K562 (cell line): ENCODE data around the gene SUSD5. TPM values are rescaled to one million over a fixed set of nuclear protein-coding genes. Genes with fewer than 3 reads are reported as not detected.

Source experiments
- ATAC-seq: fragments of 200-7000 bp; cut with Tn5 transposase; 3 replicates; pipeline ENCODE4 v1.9.1; 2020; ENCODE audit warnings: moderate library complexity
- BruUV-seq: library from RNA; stranded (reverse); fragments of 400-500 nt; replicated peaks from 2 replicates; lab custom pipeline; 2021; lab: Mats Ljungman, UMichigan
- CTCF ChIA-PET: fragments of 300-600 bp; formaldehyde crosslinking; extraction: SDS; loops from one replicate; lab custom pipeline; 2021; ENCODE audit warnings: low intra/inter-chr PET ratio; lab: Yijun Ruan, JAX
- POLR2A ChIA-PET: fragments of 300-600, 350-650 bp; sonication (Branson Sonifier 250); formaldehyde crosslinking; extraction: SDS; loops from one replicate; lab custom pipeline; 2021; ENCODE audit warnings: antibody characterized with exemption, inconsistent platforms; lab: Yijun Ruan, JAX
- DNase-seq, 4 experiments: peaks; one replicate each; pipeline versions ENCODE4 v3.0.0 to v3.0.0-alpha.2; 2011 to 2018; ENCODE audit warnings: low spot score in 3 of 4, mixed read lengths in 3 of 4; ENCODE audit errors: extremely low read depth in 1 of 4
- FAIRE-seq: peaks from 2 replicates; lab custom pipeline; 2011; peaks lifted over from hg19 to GRCh38; lab: Jason Lieb, UNC
- H2AFZ ChIP-seq: 2 replicates; pipeline ENCODE4 v1.6.0; 2011; ENCODE audit warnings: low read depth, low read length, control low read depth, inconsistent platforms
- H3K27ac ChIP-seq: fragments of 200-600 bp; 3 replicates; pipeline ENCODE4 v1.8.0; 2011; ENCODE audit warnings: low read depth, mild to moderate bottlenecking, control low read depth, inconsistent platforms, low read length, moderate library complexity, mixed read lengths; ENCODE audit errors: extremely low read depth
- H3K27me3 ChIP-seq, 2 experiments: fragments of 300-600 bp in 1 of 2; 2 replicates in 1 of 2; 3 replicates in 1 of 2; pipeline versions ENCODE4 v1.6.0 to v1.8.0; 2011; ENCODE audit warnings: inconsistent platforms in 2 of 2, low read length in 2 of 2, mild to moderate bottlenecking in 1 of 2, mixed read lengths in 1 of 2, moderate library complexity in 1 of 2; ENCODE audit not compliant: control insufficient read depth in 2 of 2, insufficient read depth in 2 of 2
- H3K36me3 ChIP-seq: fragments of 300-600 bp; 3 replicates; pipeline ENCODE4 v1.8.0; 2011; ENCODE audit warnings: mild to moderate bottlenecking, low read length, inconsistent platforms; ENCODE audit not compliant: control insufficient read depth, insufficient read depth
- H3K4me1 ChIP-seq, 2 experiments: fragments of 200-600 bp in 1 of 2; replicated peaks in 1 of 2; 2 replicates in 1 of 2; 3 replicates in 1 of 2; pipeline versions ENCODE4 v1.5.1 to v1.8.0; 2011; ENCODE audit warnings: inconsistent platforms in 2 of 2, low read length in 2 of 2, mild to moderate bottlenecking in 1 of 2, mixed read lengths in 1 of 2, moderate library complexity in 1 of 2; ENCODE audit not compliant: control insufficient read depth in 2 of 2, insufficient read depth in 2 of 2
- H3K4me2 ChIP-seq: 2 replicates; pipeline ENCODE4 v1.6.1; 2011; ENCODE audit warnings: low read length, control low read depth, inconsistent platforms, mixed read lengths; ENCODE audit not compliant: insufficient read depth
- H3K4me3 ChIP-seq: fragments of 200-600 bp; sonication (generic), shearing (Covaris generic); 2 replicates; pipeline ENCODE4 v1.5.1; 2016; ENCODE audit warnings: control low read depth, inconsistent platforms
- H3K79me2 ChIP-seq: fragments of 200-600 bp; 3 replicates; pipeline ENCODE4 v1.8.0; 2011; ENCODE audit warnings: low read length, inconsistent platforms; ENCODE audit not compliant: control insufficient read depth, insufficient read depth
- H3K9ac ChIP-seq, 2 experiments: 2 replicates each; pipeline versions ENCODE4 v1.6.0 to v1.6.1; 2011; ENCODE audit warnings: low read depth in 2 of 2, low read length in 2 of 2, control low read depth in 1 of 2, inconsistent platforms in 1 of 2, mild to moderate bottlenecking in 1 of 2, mixed read lengths in 1 of 2; ENCODE audit not compliant: insufficient read depth in 1 of 2
- H3K9me1 ChIP-seq: one replicate; pipeline ENCODE4 v1.6.0; 2011; ENCODE audit warnings: inconsistent platforms, mild to moderate bottlenecking, low read length, moderate library complexity; ENCODE audit not compliant: control insufficient read depth, insufficient read depth
- H3K9me3 ChIP-seq: replicated peaks from 2 replicates; pipeline ENCODE4 v1.5.1; 2011; ENCODE audit warnings: low read depth, low read length, inconsistent platforms; ENCODE audit not compliant: control insufficient read depth, insufficient read depth
- H4K20me1 ChIP-seq: replicated peaks from 2 replicates; pipeline ENCODE4 v1.6.1; 2011; ENCODE audit warnings: low read length, inconsistent platforms, mixed read lengths; ENCODE audit not compliant: control insufficient read depth, insufficient read depth
- VEZF1 ChIP-seq: fragments of 200-800 bp; sonication (Bioruptor generic); IDR thresholded peaks from 2 replicates; pipeline ENCODE4 v1.6.1; 2017; ENCODE audit warnings: missing genetic modification characterization, missing compliant biosample characterization
- ZNF511 ChIP-seq: sonication (generic); formaldehyde crosslinking; IDR thresholded peaks from 2 replicates; pipeline ENCODE4 v1.8.0; 2022; ENCODE audit warnings: mild to moderate bottlenecking, missing genetic modification reagents
- WGBS: fragments of 100-300 bp; shearing (Covaris generic); methylation state at CpG from one replicate; pipeline ENCODE4 v1.1.6; 2016; ENCODE audit warnings: low coverage, mixed read lengths; ENCODE audit not compliant: insufficient coverage; ENCODE audit errors: missing lambda C conversion rate; 5-methylcytosine and 5-hydroxymethylcytosine counted together
- in situ Hi-C: fragments of 300-500 bp; cut with MboI; formaldehyde crosslinking; loops from 4 replicates; pipeline ENCODE4 v1.15.0; 2018; ENCODE audit warnings: inconsistent platforms, mixed read lengths
- intact Hi-C: fragments of 100-400 bp; cut with micrococcal nuclease; formaldehyde crosslinking; loops from 2 replicates; pipeline ENCODE4 v1.14.2; 2022
- polyA plus RNA-seq, 8 experiments: library from polyadenylated mRNA; depleted of rRNA in 4 of 8; stranded (reverse) in 5 of 8; unstranded in 3 of 8; fragments of >200 nt; fragmentation: Nextera tagmentation in 2 of 8; fragmentation: Illumina TruSeq in 1 of 8; extraction: Ambion mirVana in 2 of 8; extraction: Trizol in 1 of 8; gene quantifications; 2 replicates each; pipeline versions ENCODE4 v1.2.1 to v1.2.3, GENCODE V29; 2011 to 2014; ENCODE audit warnings: inconsistent platforms in 1 of 8, missing spikeins in 1 of 8
- total RNA-seq, 7 experiments: library from RNA; depleted of rRNA in 6 of 7; stranded (reverse); fragments of >200 nt in 6 of 7; fragmentation: Illumina TruSeq in 2 of 7; extraction: Trizol in 2 of 7; gene quantifications; 2 replicates each; pipeline versions ENCODE4 v1.2.1 to v1.2.3, GENCODE V29; 2011 to 2021; ENCODE audit warnings: low replicate concordance in 1 of 7
- TF ChIP-seq, protein P1 (sequence below): fragments of 450-650 bp; IDR thresholded peaks from 2 replicates; pipeline ENCODE4 v1.6.1; 2018; ENCODE audit not compliant: partially characterized antibody

SUSD5 gene
- total and polyA plus RNA-seq, 9 of the 15 experiments (the other 6 are each of a cell fraction or from before 2014, with no cell fraction given) = not detected

GRCh38 chr3:33149342-33149741 lies 69.3 kb downstream of the SUSD5 start:
- Histone ChIP-seq H3K27ac (no peak overlapping the region), H3K9me1 (no peaks in the 10 kb centered on the region), H3K79me2 (no peaks in the 10 kb centered on the region), H2AFZ (no peak overlapping the region), H3K4me2 (no peak overlapping the region), H3K9ac (no peak overlapping the region), H4K20me1 (no peaks in the 10 kb centered on the region), H3K4me1 (no peaks in the 10 kb centered on the region; a peak in 1 of 5 replicates), H3K4me3 (no peak overlapping the region), H3K9me3 (no peaks in the 10 kb centered on the region), H3K36me3 (no peaks in the 10 kb centered on the region), H3K27me3 (peaks cover 16 to 23% of the 10 kb centered on the region in 2 experiments)
- peak; percentile 80 for TF ChIP-seq VEZF1 (CRISPR knock-in tag)
- TF ChIP-seq ZNF511 (CRISPR knock-in tag) = no peak
- TF ChIP-seq, protein P1, sequence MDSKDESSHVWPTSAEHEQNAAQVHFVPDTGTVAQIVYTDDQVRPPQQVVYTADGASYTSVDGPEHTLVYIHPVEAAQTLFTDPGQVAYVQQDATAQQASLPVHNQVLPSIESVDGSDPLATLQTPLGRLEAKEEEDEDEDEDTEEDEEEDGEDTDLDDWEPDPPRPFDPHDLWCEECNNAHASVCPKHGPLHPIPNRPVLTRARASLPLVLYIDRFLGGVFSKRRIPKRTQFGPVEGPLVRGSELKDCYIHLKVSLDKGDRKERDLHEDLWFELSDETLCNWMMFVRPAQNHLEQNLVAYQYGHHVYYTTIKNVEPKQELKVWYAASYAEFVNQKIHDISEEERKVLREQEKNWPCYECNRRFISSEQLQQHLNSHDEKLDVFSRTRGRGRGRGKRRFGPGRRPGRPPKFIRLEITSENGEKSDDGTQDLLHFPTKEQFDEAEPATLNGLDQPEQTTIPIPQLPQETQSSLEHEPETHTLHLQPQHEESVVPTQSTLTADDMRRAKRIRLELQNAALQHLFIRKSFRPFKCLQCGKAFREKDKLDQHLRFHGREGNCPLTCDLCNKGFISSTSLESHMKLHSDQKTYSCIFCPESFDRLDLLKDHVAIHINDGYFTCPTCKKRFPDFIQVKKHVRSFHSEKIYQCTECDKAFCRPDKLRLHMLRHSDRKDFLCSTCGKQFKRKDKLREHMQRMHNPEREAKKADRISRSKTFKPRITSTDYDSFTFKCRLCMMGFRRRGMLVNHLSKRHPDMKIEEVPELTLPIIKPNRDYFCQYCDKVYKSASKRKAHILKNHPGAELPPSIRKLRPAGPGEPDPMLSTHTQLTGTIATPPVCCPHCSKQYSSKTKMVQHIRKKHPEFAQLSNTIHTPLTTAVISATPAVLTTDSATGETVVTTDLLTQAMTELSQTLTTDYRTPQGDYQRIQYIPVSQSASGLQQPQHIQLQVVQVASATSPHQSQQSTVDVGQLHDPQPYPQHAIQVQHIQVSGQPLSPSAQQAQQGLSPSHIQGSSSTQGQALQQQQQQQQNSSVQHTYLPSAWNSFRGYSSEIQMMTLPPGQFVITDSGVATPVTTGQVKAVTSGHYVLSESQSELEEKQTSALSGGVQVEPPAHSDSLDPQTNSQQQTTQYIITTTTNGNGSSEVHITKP = peak; percentile 90
- no TSS peak for BruUV-seq
- intact Hi-C loops (no loop called here), in situ Hi-C loops (no loop called here)
- WGBS = 5% methylated on average over 6 of the region's 6 CpGs
- no peak for FAIRE-seq
- POLR2A ChIA-PET = interaction anchor here (1.6 kb wide), 1 partner anchor 13 kb away, joined by 3 read pairs; no protein-coding TSS in a partner anchor
- no peak for ATAC-seq
- no peak for DNase-seq
- CTCF ChIA-PET = no interaction called here
